GM18861 (cell line): ENCODE measurements around the gene CTNNA3.

ENCODE experiments used
- ATAC-seq: cut with Tn5 transposase; IDR thresholded peaks from one replicate; pipeline ENCODE4 v1.9.1; 2021; ENCODE audit not compliant: unreplicated experiment

Gene CTNNA3

DNA sequence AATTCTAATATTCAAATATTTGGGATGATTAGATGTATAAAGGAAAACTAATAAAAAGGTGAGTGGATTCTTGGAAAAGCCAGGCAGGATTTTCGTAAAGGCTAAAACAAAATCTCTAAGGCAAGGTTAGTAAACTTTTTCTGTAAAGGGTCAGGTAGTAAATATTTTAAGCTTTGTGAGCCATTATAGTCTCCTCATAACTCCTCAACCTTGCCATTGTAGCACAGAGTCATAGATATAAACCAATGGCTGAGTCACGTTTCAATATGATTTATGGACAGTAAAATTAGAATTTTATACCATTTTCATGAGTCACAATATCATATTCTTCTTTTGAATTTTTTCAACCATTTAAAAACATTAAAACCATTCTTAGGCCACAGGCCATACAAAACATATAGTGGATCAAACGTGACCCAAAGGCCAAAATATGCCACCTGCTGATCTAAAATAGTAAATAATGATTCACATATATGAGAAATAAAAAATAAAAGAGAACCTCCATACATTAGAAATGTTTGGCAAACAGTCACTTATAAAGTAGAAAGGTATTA is 1422.0 kb downstream of the CTNNA3 start:
- no peak for ATAC-seq

DNA sequence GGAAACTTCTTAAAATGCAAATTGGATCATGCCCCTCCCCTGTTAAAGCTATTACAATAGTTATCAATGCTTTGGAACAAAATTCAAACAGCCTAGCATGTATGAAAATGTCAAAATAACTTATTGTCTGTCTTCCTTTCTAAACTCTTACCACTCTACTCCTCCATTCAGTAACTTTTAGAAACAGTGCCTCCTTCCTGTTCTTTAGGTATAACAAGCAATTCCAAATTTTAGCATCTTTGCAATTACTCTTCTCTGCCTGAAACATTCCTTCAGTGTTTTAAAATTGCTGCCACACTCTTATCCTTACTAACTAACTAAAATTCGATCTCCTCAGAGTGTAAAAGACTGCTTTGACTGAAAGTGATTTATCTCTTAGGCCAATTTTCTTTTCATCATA is 1430.6 kb downstream of the CTNNA3 start:
- ATAC-seq: no peak

DNA sequence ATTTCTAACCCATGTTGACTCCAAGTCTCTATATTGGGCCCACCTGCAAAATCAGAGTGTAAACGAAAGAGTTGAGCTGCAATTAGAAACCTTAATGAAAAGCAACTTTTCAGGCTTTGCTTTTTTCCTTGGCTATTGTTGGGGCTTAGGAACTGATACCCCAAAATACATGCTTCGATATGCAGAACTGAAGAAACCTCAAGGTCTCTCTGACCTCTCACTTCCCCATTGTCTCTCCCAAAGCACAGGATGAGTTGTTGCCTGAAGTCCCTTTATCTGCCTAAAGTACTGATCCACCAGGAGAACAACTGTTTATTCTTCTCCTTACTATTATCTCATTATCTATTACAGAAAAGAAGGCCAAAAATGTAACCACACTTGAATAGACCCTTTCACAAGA is 1436.2 kb downstream of the CTNNA3 start:
- ATAC-seq: no peak

DNA sequence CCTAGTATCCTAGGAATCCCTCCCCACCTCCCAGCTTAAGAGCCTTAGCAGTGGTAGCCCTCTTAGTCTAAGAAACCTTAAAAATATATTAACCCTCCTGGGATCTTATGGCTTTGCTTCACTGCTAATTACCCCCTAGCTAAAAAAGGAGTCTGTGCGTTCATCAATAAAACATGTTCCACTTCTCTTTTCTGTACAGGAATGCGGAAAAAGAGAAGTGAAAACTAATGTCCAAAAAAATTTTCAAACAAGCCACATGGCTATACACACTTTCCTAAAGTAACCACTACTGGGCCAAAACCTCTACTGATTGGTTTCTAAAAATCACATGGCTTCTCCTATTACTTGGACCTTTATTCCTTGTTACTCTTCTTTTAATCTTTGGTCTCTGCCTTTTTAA is 1437.3 kb downstream of the CTNNA3 start:
- no peak for ATAC-seq

DNA sequence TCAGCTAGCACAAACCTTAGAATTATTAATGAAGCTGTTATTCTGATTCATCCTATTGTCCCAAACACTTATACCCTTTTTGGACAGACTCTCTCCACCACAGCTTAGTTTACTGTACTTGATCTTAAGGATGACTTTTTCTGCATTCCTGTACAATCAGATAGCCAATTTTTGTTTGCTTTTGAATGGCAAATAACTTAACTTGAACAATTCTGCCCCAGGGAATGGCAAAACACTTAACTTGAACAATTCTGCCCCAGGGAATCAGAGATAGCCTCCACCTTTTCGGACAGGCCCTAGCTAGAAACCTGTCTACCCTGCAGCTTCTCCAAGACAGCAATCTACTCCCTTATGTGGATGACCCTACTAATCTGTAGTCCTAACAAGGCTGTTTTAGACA is 1438.2 kb downstream of the CTNNA3 start:
- no peak for ATAC-seq

DNA sequence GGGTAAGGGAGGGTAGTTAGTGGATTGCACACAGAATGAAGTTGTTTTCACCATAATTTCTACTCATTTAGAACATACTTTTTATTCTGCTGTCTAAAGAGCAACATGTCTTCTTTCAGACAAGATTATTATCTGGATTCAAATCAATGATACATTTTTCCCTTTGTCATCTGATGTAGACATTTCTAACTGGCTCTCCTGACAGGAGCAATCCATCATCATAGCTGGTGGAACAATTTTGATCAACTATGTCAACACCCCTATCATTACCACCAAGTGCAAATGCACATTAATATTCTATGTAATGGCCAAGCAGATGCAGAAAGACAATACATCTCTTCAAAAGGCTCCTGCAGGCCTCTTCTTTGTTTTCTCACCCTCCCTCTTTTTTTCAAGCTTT is 1443.0 kb downstream of the CTNNA3 start:
- no peak for ATAC-seq

DNA sequence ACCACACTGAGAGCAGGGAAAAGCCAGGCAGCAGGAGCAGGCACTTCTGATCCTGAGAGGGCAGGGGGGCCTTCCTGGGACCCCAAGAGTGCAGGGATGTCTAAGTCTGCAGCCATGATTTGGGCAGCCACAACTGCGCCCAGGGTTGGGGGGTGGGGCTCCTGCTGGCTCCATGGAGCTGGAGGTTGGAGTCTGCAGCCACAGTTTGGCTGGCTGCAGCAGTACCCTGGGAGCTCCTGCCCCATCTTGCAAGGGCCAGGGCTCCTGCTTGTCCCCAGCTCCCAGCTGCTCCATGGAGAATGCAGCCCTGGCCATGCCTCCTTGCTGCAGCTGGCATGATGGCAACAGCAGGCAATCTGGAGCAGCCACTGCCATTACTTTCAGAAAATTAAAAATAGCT is 1449.8 kb downstream of the CTNNA3 start:
- no peak for ATAC-seq

DNA sequence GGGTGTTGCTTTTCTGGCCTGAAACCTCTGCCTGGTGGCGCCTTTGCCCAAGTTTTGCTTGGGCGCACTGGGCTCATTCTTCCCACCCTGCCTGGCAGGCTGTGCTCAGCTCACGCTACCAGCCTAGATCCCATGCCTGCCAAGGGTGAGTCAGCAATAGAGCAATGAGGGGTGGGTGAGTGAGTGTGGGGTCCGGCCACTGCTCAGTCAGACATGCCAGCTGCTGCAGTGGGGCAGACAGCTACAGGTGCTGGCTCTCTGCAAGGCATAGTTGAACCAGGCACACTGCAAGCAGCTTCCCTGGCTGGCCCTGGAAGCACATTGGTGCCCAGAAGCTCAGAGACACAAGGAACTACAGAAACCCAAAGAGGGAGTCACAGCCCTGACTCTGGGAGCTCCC is 1451.0 kb downstream of the CTNNA3 start:
- no peak for ATAC-seq

DNA sequence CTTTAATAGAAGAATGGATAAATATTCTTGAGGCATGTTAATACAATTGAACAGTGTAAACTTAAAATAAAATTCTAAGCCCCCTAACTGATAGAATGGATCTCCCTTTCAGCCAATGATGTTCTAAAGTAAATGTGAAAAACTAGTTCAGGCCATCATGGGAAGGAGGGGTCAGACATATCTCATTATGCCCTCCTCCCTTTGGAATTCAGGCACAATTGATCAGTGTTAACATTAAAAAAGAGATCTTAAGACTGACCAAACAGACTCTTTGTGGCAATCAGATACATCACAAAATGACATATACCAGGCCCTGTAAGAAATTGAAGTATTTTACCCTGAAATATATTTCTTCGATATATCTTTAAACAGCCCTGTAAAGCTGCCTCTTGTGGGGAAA is 1453.1 kb downstream of the CTNNA3 start:
- no peak for ATAC-seq

DNA sequence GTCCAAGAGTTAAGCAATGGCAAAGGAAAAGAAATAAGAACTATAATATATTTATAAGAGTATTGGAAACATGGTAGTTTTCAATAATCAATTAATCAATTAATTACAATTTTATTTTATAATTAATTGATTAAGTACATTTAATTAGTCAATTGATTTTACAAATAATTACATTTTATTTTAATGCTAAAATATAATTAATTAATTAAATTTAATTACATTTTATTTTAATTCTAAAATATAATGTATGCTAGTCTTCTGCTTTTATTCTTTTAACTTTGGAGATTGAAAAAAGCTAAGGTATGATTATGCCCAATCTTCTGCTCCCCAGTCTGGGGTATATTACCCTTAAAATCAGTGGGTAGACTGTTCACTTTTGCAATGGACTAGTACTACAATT is 1456.9 kb downstream of the CTNNA3 start:
- no peak for ATAC-seq

DNA sequence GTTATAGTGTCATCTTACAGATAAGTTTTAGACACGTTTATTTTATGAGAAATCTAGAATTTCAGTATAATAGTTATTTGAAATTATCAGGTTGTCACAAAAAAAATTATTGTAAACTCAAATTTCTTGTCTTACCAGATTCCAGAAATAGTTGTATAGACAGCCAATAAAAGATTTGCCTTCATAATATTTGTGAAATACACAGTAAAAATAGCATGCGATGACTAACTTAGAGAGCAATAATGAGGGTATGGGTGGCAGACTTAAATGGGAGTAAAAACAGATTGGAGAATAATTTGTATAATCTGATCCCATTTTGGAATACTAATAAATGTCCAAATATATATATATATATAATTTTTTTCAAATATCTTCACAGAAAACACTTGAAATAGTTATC is 1457.7 kb downstream of the CTNNA3 start:
- ATAC-seq: no peak

DNA sequence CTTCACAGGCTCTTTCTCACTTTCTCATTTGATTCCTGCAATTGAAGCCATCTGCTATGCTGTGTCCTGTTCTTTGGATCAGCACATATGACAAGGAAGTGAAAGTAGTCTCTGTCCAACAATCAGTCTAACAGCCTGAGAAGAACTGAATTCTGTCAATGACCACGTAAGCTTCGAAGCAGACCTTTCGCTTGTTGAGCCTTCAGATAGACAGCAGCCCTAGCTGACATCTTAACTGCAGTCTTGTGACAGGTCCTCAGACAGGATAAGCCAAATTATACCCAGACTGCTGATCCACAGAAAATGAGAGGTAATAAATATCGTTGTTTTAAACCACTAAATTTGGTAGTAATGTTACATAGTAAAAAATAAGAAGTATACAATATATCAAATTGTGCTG is 1461.1 kb downstream of the CTNNA3 start:
- ATAC-seq: no peak

DNA sequence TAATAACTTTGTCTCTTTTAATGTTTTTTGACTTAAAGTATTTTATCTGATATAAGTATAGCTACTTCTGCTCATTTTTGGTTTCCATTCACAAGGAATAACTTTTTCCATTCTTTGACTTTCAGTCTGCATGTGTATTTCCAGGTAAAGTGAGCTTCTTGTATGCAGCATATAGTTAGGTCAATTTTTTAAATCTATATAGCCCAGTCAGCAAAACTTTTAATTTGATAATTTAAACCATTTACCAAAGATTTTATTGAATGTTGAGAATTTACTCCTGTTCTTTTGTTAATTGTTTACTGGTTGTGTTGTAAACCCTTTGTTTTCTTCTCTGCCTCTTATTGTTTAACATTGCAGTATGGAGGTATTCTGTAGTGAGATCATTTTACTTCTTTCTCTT is 1467.1 kb downstream of the CTNNA3 start:
- no peak for ATAC-seq

DNA sequence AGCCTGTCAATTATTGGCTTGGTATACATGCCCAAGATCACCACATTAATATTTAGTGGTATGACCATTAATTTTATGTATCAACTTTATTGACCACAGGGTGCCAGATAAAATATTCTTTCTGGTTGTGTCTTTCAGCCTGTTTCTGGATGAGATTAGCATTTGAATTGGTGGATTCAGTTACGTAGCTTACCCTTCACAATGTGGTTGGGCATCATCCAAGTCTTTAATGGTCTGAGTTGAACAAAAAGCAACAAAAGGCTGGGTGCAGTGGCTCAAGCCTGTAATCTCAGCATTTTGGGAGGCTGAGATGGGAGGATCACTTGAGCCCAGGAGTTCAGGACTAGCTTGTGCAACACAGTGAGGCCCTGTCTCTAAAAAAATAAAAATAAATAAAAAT is 1472.3 kb downstream of the CTNNA3 start:
- no peak for ATAC-seq

DNA sequence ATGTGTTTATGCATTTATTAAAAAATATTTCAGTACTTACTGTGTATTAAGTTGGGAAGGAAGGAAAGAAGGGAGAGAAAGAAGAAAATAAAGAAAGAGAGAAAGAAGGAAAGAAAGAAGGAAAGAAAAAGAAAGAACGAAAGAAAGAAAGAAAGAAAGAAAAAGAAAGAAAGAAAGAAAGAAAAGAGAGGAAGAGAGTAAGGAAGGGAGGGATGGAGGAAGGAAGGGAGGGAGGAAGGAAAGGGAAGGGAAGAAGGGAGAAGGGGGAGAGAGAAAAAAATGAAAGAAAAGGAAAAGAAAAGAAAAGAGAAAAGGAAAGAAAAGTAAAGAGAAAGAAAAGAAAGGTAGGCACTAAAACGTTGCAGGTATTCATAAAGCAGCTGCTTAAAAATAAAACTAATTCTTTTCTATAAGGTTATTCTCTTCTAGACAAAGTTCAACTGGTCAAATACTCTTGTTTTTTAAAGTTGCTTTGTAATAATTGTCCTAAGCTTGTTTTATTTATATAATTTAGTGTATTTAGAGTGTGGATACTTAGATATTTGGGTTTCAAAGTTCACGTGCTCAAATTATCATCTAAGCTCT is 1473.4 kb downstream of the CTNNA3 start:
- no peak for ATAC-seq

DNA sequence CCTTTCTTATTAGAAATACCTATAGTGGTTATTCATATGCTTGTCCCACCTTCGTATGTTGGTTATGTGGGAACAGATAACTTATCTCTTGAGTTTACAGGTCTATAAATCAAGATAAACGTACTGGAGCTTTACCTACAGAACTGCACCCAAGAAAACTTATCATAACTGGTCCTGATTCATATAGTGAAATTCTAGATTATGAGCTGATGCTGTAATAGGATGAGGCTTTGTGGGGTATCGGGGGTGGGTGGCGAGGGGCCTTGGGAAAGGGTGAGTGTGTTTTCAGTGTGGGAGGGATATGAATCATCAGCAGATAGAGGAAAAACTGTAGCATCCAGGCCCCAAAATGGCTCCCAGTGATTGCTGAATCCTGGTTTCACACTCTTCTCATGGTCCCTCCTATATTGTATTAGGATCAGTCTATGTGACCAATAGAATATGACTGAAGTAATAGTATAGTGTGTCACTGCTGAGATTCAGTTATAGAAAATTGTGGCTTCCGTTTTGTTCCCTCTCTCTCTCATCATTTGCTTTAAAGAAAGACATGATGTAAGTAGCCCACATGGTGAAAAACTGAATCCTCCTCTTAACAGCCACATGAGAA is 1476.9 kb downstream of the CTNNA3 start:
- no peak for ATAC-seq

DNA sequence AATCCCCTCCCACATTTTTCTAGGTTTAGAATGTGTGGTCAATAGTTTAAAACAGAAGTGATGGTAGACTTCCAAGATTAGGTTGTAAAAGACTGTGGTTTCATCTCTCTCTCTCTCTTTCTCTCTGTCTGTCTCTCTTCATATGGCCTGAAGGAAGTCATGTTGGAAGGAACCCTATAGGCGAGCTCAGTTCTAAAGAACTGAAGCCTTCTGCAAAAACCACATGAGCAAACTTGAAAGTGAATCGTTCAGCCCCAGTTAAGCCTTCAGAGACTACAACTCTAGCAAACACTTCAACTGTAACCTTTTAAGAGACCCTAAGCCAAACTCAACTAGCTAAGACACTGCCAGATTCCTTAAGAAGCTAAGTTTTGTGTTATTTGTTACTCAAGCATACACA is 1477.7 kb downstream of the CTNNA3 start:
- no peak for ATAC-seq

DNA sequence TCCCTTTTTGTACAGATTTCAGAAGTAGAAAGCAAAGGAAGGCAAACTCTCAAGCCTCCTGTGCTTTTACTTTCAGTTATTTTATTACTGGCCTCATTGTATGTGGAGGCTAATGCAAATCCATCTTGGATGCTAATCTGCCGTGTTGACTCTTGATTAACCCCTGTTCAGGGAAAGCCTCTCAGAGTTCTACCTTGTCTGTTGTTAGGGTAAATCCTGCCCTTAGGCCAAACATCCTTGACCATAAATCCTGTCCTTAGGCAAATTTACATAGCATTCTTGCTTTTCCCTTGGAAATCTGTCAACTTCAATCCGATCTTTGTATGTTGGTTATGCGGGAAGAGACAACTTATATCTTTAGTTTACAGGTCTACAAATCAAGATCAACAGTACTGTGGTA is 1480.1 kb downstream of the CTNNA3 start:
- ATAC-seq: no peak

DNA sequence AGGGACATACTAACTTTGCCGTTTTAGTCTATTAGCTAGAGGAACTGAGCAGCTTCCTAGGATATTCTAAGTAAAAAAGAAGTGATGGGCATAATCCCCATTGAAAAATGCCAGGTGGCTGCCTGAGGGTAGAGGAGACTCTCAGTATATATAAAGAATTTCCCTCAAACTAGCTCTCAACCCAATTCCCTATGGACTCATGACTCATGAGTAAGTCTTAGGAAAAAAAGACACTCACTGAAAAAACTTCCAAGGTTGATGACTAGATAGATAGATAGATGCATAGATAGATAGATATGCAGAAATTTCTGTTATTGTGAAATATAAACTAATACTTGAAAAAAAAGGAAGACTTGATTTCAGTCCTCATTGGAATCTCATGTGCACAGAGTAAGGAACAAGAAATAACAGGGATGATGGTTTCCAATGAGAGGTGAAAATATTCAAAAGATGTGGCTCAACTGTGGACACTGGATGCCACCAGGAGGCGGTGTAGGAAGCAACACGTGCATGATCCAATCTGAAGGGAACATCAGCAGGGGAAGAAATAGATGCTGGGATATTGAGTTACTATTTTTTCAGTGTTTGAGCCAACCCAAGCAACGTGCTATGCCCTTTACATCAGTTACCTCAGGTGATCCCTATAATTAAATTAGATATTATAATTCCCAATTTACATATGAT is 1481.1 kb downstream of the CTNNA3 start:
- no peak for ATAC-seq

DNA sequence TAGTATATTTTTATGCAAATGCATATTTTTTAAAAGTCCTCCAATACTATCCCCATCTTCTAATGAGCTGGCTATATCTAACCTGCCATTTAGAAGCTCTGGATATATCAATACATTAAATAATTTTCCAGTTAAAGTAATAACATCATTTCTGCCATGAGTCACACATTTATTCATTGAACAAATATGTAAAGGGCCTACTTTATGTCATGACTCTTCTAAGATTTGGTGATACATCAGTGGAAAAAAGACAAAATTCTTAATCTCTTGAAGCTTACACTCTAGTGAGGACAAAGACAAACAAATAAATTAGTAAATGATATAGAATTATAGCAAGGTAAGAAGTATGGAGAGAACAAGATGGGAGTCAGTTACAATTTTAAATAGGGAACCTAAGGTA is 1487.0 kb downstream of the CTNNA3 start:
- no peak for ATAC-seq

DNA sequence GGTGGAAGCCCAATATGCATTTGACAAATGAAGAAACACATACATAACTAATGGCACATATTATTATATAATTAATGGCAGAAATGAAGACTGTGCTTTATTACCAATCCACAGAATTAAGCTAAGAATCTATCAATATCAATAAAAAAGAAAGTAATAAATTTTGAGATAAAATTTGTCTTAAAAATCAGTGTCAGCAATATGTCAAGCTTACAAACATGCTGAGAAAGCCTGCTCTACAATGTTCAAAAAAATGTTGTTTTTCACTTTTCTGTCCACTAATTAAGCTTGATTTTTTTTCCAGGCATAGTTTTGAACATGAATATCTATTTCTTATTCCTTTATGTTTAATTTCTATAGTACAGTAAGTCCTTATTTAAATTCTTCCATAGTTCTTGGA is 1491.2 kb downstream of the CTNNA3 start:
- no peak for ATAC-seq

DNA sequence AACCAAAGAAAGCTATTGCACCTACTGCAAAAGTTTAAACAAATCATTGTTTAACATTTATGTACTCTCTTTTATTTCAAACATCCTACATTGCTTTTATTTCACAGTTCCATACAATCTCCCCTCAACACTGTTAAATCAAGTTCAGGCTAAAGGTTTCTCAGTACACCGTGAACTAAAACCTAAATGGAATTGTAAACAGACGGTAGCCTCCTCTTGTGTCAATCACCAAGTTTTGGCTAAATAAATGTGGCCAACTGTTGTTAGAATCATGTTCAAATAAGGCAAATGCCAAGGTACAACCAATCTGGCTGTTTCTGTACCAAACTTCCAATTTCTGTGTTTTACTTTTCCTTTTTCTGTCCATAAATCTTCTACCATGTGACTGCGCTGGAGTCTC is 1493.9 kb downstream of the CTNNA3 start:
- ATAC-seq: no peak
